ENCODE data around the gene LRMDA. TPM values are rescaled to one million over a fixed set of nuclear protein-coding genes. Genes with fewer than 3 reads are reported as not detected.

The LRMDA gene
- total RNA-seq, 1 experiment from 2014 or later = 4.8 TPM

DNA sequence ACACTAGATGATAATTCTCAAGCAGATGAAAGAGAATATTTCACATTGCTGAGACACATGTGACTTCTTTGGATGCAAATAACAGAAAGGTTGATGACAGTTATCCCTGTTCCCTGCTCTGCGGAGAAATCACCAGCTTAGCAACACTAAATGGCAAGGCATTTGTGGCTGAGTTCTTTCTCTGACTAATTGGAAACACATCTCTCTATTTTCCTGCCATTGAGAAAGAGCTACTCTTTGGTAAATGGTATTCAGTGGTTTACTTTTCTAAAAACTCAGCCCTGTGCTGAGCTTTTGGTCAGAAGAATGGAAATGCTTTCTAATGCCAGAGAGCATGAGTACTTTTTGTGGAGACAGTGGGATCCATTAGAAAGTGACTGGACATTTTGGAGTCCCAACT is 771.4 kb downstream of the LRMDA start:
- intact Hi-C loops (cut with micrococcal nuclease) = no loop called here
- H3K9me2 ChIP-seq (ENCODE audit: insufficient read depth) = no peaks in the 10 kb centered on the region

DNA sequence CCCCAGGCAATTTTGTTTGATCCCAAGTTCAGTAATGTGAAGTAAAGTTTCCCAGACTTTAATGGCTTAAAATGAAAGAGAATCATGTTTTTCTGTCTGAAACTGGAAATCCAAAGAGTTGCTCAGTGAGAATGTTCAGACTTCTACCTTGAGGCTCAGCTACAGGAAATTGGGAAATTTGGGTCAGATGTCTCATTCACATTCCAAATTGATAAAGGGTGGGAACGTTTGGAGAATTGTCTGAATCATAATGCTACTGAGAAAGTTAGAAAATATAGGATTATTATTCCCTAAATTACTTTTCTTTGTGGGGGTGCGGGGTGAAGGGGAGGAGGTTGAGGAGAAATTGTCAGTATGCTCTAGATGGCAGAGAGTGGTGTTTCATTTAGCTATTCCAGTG is 773.9 kb downstream of the LRMDA start:
- Histone ChIP-seq H3K4me3 (replicated peaks in 1 of 2; ENCODE audit: low read depth in 1 of 2, low read length in 2 of 2) (no peak overlapping the region), H3K79me2 (ENCODE audit: insufficient read depth, low read length) (no peaks in the 10 kb centered on the region), H2AFZ (ENCODE audit: low read depth, low read length, poor library complexity, severe bottlenecking) (no peak overlapping the region), H3K27me3 (ENCODE audit: insufficient read depth, low read length) (peaks cover 7% of the 10 kb centered on the region; the same call in 1 of the 2 replicates), H4K20me1 (ENCODE audit: insufficient read depth) (no peaks in the 10 kb centered on the region), H3K27ac (ENCODE audit: low read depth, low read length) (no peak overlapping the region), H3K9me3 (ENCODE audit: control insufficient read depth in 1 of 2, insufficient read depth in 1 of 2, low read depth in 1 of 2, low read length in 2 of 2) (no peaks in the 10 kb centered on the region), H3K9ac (ENCODE audit: low read length) (no peak overlapping the region), H3K4me2 (ENCODE audit: low read length) (no peak overlapping the region), H3K4me1 (ENCODE audit: control insufficient read depth in 1 of 2, insufficient read depth in 2 of 2, low read length in 2 of 2) (peaks cover 0 to 10% of the 10 kb centered on the region in 2 experiments; a peak in 2 of 4 replicates), H3K9me2 (ENCODE audit: insufficient read depth) (no peaks in the 10 kb centered on the region), H3K36me3 (ENCODE audit: control insufficient read depth in 1 of 2, insufficient read depth in 2 of 2, low read length in 2 of 2) (no peaks in the 10 kb centered on the region)
- ATAC-seq (no peak), DNase-seq (ENCODE audit: low read depth, low spot score) (no peak)
- POLR2A ChIA-PET = no interaction called here
- RAD21 ChIA-PET (ENCODE audit: low non-redundant PET in 1 of 2, low total read pairs in 2 of 2, uncharacterized antibody in 2 of 2, unreplicated experiment in 2 of 2) = no interaction called here
- intact Hi-C loops (cut with micrococcal nuclease) = no loop called here
- CTCF ChIA-PET = no interaction called here
- BruUV-seq (replicated peaks) = no TSS peak
- TF ChIP-seq, protein P1, sequence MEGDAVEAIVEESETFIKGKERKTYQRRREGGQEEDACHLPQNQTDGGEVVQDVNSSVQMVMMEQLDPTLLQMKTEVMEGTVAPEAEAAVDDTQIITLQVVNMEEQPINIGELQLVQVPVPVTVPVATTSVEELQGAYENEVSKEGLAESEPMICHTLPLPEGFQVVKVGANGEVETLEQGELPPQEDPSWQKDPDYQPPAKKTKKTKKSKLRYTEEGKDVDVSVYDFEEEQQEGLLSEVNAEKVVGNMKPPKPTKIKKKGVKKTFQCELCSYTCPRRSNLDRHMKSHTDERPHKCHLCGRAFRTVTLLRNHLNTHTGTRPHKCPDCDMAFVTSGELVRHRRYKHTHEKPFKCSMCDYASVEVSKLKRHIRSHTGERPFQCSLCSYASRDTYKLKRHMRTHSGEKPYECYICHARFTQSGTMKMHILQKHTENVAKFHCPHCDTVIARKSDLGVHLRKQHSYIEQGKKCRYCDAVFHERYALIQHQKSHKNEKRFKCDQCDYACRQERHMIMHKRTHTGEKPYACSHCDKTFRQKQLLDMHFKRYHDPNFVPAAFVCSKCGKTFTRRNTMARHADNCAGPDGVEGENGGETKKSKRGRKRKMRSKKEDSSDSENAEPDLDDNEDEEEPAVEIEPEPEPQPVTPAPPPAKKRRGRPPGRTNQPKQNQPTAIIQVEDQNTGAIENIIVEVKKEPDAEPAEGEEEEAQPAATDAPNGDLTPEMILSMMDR (IDR thresholded peaks at IDR 0.05 in 2 of 3, conservative IDR thresholded peaks at IDR 0.05 in 1 of 3; ENCODE audit: borderline replicate concordance in 1 of 3, insufficient read depth in 1 of 3, low read depth in 2 of 3, low read length in 2 of 3) = no peak
- TF ChIP-seq SP1 (IDR thresholded peaks at IDR 0.05; ENCODE audit: low read depth) (no peak), ZNF274 (IDR thresholded peaks at IDR 0.05; ENCODE audit: low read depth, low read length) (no peak), CBX3 (IDR thresholded peaks at IDR 0.05; ENCODE audit: low read depth) (no peak), MAX (IDR thresholded peaks at IDR 0.05) (no peak), EZH2 (IDR thresholded peaks at IDR 0.05) (no peak), FOSL1 (IDR thresholded peaks at IDR 0.05; ENCODE audit: low read depth) (no peak), POLR2AphosphoS5 (IDR thresholded peaks at IDR 0.05; ENCODE audit: low read depth, low read length) (no peak)
- TF ChIP-seq, protein P2, sequence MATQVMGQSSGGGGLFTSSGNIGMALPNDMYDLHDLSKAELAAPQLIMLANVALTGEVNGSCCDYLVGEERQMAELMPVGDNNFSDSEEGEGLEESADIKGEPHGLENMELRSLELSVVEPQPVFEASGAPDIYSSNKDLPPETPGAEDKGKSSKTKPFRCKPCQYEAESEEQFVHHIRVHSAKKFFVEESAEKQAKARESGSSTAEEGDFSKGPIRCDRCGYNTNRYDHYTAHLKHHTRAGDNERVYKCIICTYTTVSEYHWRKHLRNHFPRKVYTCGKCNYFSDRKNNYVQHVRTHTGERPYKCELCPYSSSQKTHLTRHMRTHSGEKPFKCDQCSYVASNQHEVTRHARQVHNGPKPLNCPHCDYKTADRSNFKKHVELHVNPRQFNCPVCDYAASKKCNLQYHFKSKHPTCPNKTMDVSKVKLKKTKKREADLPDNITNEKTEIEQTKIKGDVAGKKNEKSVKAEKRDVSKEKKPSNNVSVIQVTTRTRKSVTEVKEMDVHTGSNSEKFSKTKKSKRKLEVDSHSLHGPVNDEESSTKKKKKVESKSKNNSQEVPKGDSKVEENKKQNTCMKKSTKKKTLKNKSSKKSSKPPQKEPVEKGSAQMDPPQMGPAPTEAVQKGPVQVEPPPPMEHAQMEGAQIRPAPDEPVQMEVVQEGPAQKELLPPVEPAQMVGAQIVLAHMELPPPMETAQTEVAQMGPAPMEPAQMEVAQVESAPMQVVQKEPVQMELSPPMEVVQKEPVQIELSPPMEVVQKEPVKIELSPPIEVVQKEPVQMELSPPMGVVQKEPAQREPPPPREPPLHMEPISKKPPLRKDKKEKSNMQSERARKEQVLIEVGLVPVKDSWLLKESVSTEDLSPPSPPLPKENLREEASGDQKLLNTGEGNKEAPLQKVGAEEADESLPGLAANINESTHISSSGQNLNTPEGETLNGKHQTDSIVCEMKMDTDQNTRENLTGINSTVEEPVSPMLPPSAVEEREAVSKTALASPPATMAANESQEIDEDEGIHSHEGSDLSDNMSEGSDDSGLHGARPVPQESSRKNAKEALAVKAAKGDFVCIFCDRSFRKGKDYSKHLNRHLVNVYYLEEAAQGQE (IDR thresholded peaks at IDR 0.05; ENCODE audit: low read depth) = no peak

More for the DNA sequence above, 771.4 kb downstream of the LRMDA start:
- Histone ChIP-seq H3K4me1 (ENCODE audit: control insufficient read depth in 1 of 2, insufficient read depth in 2 of 2, low read length in 2 of 2) (peaks cover 0 to 8% of the 10 kb centered on the region in 2 experiments; a peak in 2 of 4 replicates), H3K9ac (ENCODE audit: low read length) (no peak overlapping the region), H4K20me1 (ENCODE audit: insufficient read depth) (no peaks in the 10 kb centered on the region), H3K9me3 (ENCODE audit: control insufficient read depth in 1 of 2, insufficient read depth in 1 of 2, low read depth in 1 of 2, low read length in 2 of 2) (no peaks in the 10 kb centered on the region), H3K36me3 (ENCODE audit: control insufficient read depth in 1 of 2, insufficient read depth in 2 of 2, low read length in 2 of 2) (no peaks in the 10 kb centered on the region), H3K4me3 (replicated peaks in 1 of 2; ENCODE audit: low read depth in 1 of 2, low read length in 2 of 2) (no peak overlapping the region), H3K4me2 (ENCODE audit: low read length) (no peak overlapping the region), H3K79me2 (ENCODE audit: insufficient read depth, low read length) (no peaks in the 10 kb centered on the region), H2AFZ (ENCODE audit: low read depth, low read length, poor library complexity, severe bottlenecking) (no peak overlapping the region), H3K27me3 (ENCODE audit: insufficient read depth, low read length) (peaks cover 7% of the 10 kb centered on the region; the same call in 1 of the 2 replicates), H3K27ac (ENCODE audit: low read depth, low read length) (no peak overlapping the region)
- ChIA-PET CTCF (no interaction called here), RAD21 (ENCODE audit: low non-redundant PET in 1 of 2, low total read pairs in 2 of 2, uncharacterized antibody in 2 of 2, unreplicated experiment in 2 of 2) (no interaction called here), POLR2A (no interaction called here)
- DNase-seq (ENCODE audit: low read depth, low spot score) (no peak), ATAC-seq (no peak)
- BruUV-seq (replicated peaks) = no TSS peak
- no peak for TF ChIP-seq RAD21 (IDR thresholded peaks at IDR 0.05; ENCODE audit: low read depth)
- no peak for TF ChIP-seq TCF7L2 (IDR thresholded peaks at IDR 0.05; ENCODE audit: borderline replicate concordance, extremely low read depth, insufficient read depth, insufficient read length)
- no peak for TF ChIP-seq JUND (IDR thresholded peaks at IDR 0.05)
- TF ChIP-seq POLR2A (IDR thresholded peaks at IDR 0.05; ENCODE audit: borderline replicate concordance, extremely low read depth, insufficient read depth, insufficient read length) = no peak
- TF ChIP-seq SRF (IDR thresholded peaks at IDR 0.05; ENCODE audit: low read depth) = no peak
- TF ChIP-seq MAX (IDR thresholded peaks at IDR 0.05) = no peak
- no peak for TF ChIP-seq ZNF274 (IDR thresholded peaks at IDR 0.05; ENCODE audit: low read depth, low read length)
- no peak for TF ChIP-seq CBX3 (IDR thresholded peaks at IDR 0.05; ENCODE audit: low read depth)
- TF ChIP-seq ATF3 (IDR thresholded peaks at IDR 0.05) = no peak
- no peak for TF ChIP-seq SP1 (IDR thresholded peaks at IDR 0.05; ENCODE audit: low read depth)

Data from HCT116 (cell line).